Measurements from ENCODE around the gene PTPRM.

- TF ChIP-seq, protein P1, sequence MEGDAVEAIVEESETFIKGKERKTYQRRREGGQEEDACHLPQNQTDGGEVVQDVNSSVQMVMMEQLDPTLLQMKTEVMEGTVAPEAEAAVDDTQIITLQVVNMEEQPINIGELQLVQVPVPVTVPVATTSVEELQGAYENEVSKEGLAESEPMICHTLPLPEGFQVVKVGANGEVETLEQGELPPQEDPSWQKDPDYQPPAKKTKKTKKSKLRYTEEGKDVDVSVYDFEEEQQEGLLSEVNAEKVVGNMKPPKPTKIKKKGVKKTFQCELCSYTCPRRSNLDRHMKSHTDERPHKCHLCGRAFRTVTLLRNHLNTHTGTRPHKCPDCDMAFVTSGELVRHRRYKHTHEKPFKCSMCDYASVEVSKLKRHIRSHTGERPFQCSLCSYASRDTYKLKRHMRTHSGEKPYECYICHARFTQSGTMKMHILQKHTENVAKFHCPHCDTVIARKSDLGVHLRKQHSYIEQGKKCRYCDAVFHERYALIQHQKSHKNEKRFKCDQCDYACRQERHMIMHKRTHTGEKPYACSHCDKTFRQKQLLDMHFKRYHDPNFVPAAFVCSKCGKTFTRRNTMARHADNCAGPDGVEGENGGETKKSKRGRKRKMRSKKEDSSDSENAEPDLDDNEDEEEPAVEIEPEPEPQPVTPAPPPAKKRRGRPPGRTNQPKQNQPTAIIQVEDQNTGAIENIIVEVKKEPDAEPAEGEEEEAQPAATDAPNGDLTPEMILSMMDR (IDR thresholded peaks at IDR 0.05): no peak
- TF ChIP-seq POLR2A (IDR thresholded peaks at IDR 0.05) (no peak), EP300 (IDR thresholded peaks at IDR 0.05) (no peak)
These were observed 236.9 kb downstream of the PTPRM start for GRCh38 chr18:7803956-7804469.

All from ovary (tissue), 3 donors.